ENCODE measurements around the gene CEP290.

Gene CEP290

DNA sequence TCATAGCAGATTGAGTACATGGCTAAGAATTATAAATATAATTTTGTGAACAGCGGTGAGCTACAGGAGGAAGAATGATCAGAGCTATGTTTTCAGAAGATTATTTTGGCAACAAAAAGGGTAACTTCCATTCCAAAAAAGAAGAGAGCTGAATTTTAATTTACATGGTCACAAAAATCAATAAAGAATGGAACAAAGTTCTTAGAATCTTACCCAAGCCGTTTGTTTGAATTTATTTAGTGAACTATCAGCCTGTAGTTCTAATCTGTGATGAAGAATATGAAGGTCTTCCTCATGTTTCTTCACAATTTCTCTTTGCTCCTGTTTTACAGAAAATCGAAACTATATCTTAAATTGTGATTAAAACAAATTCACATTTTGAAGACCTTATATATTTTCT is 58.3 kb downstream of the CEP290 start:
- H3K4me1 ChIP-seq (ENCODE audit: control insufficient read depth, insufficient read depth, low read length): no peaks in the 10 kb centered on the region
- no peak overlapping the region for H3K27ac ChIP-seq (ENCODE audit: extremely low read depth, low read depth, low read length)
- TF ChIP-seq ZNF146 (tag by site-specific recombination; IDR thresholded peaks at IDR 0.05): no peak
- TF ChIP-seq, protein P1, sequence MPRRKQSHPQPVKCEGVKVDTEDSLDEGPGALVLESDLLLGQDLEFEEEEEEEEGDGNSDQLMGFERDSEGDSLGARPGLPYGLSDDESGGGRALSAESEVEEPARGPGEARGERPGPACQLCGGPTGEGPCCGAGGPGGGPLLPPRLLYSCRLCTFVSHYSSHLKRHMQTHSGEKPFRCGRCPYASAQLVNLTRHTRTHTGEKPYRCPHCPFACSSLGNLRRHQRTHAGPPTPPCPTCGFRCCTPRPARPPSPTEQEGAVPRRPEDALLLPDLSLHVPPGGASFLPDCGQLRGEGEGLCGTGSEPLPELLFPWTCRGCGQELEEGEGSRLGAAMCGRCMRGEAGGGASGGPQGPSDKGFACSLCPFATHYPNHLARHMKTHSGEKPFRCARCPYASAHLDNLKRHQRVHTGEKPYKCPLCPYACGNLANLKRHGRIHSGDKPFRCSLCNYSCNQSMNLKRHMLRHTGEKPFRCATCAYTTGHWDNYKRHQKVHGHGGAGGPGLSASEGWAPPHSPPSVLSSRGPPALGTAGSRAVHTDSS (tag by site-specific recombination; IDR thresholded peaks at IDR 0.05): peak; percentile 43; the same call in 1 of the 2 replicates
- ChIA-PET CTCF (no interaction called here), POLR2A (no interaction called here)
- no peak overlapping the region for H3K4me3 ChIP-seq (ENCODE audit: low read depth, low read length)
- no peaks in the 10 kb centered on the region for H3K9me3 ChIP-seq (ENCODE audit: control insufficient read depth, insufficient read depth, low read depth, low read length)
- H3K36me3 ChIP-seq (ENCODE audit: control insufficient read depth in 2 of 2, insufficient read depth in 1 of 2, low read length in 2 of 2): peaks cover 44 to 64% of the 10 kb centered on the region in 2 experiments

DNA sequence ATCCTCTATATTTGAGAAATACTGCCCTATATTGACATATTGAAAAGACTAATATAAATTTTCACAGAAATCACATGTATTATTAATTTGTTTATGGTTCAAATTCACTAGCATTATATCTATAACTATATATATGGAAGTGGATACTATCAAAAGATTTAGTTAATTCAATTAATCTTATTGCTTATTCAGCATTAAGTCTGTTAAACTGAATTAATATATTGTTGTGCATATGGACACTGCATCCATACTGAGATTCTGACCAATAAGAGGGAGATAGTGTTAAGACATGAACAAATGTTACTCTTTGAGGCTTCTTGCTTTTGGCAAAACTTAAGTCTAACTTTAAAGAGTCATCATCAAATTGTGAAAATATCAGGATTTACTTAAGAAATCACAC is 60.6 kb downstream of the CEP290 start:
- Histone ChIP-seq H3K4me3 (ENCODE audit: low read depth, low read length) (no peak overlapping the region), H3K27ac (ENCODE audit: extremely low read depth, low read depth, low read length) (no peak overlapping the region), H3K36me3 (ENCODE audit: control insufficient read depth in 2 of 2, insufficient read depth in 1 of 2, low read length in 2 of 2) (peaks cover 57 to 64% of the 10 kb centered on the region in 2 experiments), H3K9me3 (ENCODE audit: control insufficient read depth, insufficient read depth, low read depth, low read length) (no peaks in the 10 kb centered on the region), H3K4me1 (ENCODE audit: control insufficient read depth, insufficient read depth, low read length) (no peaks in the 10 kb centered on the region)
- POLR2A ChIA-PET: no interaction called here
- CTCF ChIA-PET: no interaction called here
- TF ChIP-seq, protein P2, sequence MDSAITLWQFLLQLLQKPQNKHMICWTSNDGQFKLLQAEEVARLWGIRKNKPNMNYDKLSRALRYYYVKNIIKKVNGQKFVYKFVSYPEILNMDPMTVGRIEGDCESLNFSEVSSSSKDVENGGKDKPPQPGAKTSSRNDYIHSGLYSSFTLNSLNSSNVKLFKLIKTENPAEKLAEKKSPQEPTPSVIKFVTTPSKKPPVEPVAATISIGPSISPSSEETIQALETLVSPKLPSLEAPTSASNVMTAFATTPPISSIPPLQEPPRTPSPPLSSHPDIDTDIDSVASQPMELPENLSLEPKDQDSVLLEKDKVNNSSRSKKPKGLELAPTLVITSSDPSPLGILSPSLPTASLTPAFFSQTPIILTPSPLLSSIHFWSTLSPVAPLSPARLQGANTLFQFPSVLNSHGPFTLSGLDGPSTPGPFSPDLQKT (IDR thresholded peaks at IDR 0.05; ENCODE audit: borderline replicate concordance, low read depth, low read length): no peak
- no peak for TF ChIP-seq ZNF544 (tag by site-specific recombination; IDR thresholded peaks at IDR 0.05)
- TF ChIP-seq, protein P3, sequence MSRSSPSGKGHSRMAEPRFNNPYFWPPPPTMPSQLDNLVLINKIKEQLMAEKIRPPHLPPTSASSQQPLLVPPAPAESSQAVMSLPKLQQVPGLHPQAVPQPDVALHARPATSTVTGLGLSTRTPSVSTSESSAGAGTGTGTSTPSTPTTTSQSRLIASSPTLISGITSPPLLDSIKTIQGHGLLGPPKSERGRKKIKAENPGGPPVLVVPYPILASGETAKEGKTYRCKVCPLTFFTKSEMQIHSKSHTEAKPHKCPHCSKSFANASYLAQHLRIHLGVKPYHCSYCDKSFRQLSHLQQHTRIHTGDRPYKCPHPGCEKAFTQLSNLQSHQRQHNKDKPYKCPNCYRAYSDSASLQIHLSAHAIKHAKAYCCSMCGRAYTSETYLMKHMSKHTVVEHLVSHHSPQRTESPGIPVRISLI (tag by site-specific recombination; IDR thresholded peaks at IDR 0.05): no peak
- TF ChIP-seq GFI1B (tag by site-specific recombination; IDR thresholded peaks at IDR 0.05): no peak
- TF ChIP-seq ZFP69B (tag by site-specific recombination; IDR thresholded peaks at IDR 0.05): no peak

DNA sequence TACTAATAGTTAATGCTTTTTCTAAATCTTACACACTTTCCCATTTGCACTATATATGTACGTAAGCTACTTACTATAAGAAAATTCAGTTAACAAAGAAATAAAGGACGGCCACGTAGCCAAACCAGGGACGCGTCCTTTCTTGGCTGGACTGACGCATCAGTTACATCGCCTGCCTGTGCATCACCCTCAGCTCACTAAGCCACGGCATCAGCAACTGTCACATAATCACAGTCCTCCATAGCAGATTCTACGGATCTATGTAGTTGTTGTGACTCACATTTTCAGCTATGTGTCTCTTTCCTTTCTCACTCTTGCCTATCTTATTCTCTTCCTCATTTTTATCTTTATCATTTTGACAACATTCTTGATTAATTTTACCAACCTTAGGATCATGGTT is 74.6 kb downstream of the CEP290 start:
- CTCF ChIA-PET: no interaction called here
- no peaks in the 10 kb centered on the region for H3K9me3 ChIP-seq (ENCODE audit: control insufficient read depth, insufficient read depth, low read depth, low read length)

More for the DNA sequence above, 74.6 kb downstream of the CEP290 start:
- no peak overlapping the region for H3K4me3 ChIP-seq (ENCODE audit: low read depth, low read length)
- H3K27ac ChIP-seq (ENCODE audit: extremely low read depth, low read depth, low read length): no peak overlapping the region
- POLR2A ChIA-PET: no interaction called here
- TF ChIP-seq ZSCAN23 (tag by site-specific recombination; IDR thresholded peaks at IDR 0.05): no peak
- TF ChIP-seq, protein P4, sequence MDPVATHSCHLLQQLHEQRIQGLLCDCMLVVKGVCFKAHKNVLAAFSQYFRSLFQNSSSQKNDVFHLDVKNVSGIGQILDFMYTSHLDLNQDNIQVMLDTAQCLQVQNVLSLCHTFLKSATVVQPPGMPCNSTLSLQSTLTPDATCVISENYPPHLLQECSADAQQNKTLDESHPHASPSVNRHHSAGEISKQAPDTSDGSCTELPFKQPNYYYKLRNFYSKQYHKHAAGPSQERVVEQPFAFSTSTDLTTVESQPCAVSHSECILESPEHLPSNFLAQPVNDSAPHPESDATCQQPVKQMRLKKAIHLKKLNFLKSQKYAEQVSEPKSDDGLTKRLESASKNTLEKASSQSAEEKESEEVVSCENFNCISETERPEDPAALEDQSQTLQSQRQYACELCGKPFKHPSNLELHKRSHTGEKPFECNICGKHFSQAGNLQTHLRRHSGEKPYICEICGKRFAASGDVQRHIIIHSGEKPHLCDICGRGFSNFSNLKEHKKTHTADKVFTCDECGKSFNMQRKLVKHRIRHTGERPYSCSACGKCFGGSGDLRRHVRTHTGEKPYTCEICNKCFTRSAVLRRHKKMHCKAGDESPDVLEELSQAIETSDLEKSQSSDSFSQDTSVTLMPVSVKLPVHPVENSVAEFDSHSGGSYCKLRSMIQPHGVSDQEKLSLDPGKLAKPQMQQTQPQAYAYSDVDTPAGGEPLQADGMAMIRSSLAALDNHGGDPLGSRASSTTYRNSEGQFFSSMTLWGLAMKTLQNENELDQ (tag by site-specific recombination; IDR thresholded peaks at IDR 0.05; ENCODE audit: low read depth): no peak
- TF ChIP-seq HOXD13 (CRISPR knock-in tag; IDR thresholded peaks at IDR 0.05; ENCODE audit: borderline replicate concordance): no peak
- TF ChIP-seq ZNF132 (tag by site-specific recombination; IDR thresholded peaks at IDR 0.05; ENCODE audit: borderline replicate concordance): no peak
- no peak for TF ChIP-seq ZNF521 (tag by site-specific recombination; IDR thresholded peaks at IDR 0.05)
- TF ChIP-seq ZNF426 (tag by site-specific recombination; IDR thresholded peaks at IDR 0.05): no peak
- TF ChIP-seq PRDM1 (tag by site-specific recombination; IDR thresholded peaks at IDR 0.05): no peak
- no peak for TF ChIP-seq ZNF157 (tag by site-specific recombination; IDR thresholded peaks at IDR 0.05)
- TF ChIP-seq KLF16 (tag by site-specific recombination; IDR thresholded peaks at IDR 0.05): no peak
- TF ChIP-seq ZNF510 (tag by site-specific recombination; IDR thresholded peaks at IDR 0.05; ENCODE audit: insufficient replicate concordance): no peak
- no peak for TF ChIP-seq RBAK (tag by site-specific recombination; IDR thresholded peaks at IDR 0.05)
- TF ChIP-seq ZFP3 (tag by site-specific recombination; IDR thresholded peaks at IDR 0.05; ENCODE audit: low read depth): no peak
- no peak for TF ChIP-seq ZNF350 (tag by site-specific recombination; IDR thresholded peaks at IDR 0.05)
- TF ChIP-seq ZNF837 (tag by site-specific recombination; IDR thresholded peaks at IDR 0.05): no peak
- no peak for TF ChIP-seq ZNF701 (tag by site-specific recombination; IDR thresholded peaks at IDR 0.05)
- H3K4me1 ChIP-seq (ENCODE audit: control insufficient read depth, insufficient read depth, low read length): no peaks in the 10 kb centered on the region
- peaks cover 24 to 32% of the 10 kb centered on the region in 2 experiments for H3K36me3 ChIP-seq (ENCODE audit: control insufficient read depth in 2 of 2, insufficient read depth in 1 of 2, low read length in 2 of 2)

Data from HEK293 (cell line).